ENCODE measurements around the gene PLK5.
"Not testable (repeated sequence)": the region's sequence is repeated elsewhere in the genome, so short reads cannot be mapped to it uniquely, and the experiment has no call there.

Gene PLK5

DNA sequence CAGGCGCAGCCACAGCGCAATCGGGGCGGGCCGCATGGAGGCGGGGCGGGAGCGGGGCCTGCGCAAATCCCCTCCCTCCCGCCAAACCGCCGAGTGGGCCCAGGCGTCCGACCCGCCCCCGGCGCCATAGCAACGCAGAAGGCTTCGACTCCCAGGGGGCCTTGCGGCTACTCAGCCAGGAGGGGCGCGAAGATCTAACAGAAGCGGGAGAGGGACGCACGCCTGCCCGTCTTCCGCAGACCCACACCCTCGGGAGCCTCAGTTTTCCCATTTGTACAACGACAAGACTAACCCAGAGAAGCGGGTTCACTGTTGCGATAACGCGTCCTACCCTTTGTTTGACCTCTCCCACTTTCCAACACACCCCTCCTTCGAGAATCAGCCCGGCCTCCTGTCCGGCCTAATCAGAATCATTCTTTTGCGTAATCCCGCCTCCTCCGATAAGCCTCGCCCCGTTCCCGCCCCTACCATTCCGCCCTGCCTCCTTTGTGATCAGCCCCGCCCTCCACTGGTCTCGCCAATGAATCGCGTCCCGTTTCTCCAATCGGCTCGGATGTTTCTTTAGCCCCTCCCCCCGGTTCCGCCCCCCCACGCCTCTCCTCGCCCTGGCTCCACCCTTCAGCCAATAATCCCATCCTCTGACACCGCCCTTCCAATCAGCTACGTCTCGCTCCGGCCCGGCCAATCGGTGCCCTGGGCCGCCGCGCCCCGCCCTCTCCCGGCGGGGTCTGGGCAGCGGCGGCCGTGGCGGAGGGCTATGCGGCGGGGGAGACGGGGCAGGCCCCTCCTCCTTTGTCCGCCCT is 33.4 kb upstream of the PLK5 start, which contains the start of gene PCSK4:
PCSK4 (minus strand) TSS at position 40 of the 803 bp plus-strand sequence; CDS start at position 36, 4 bp downstream.
- peak; percentile 87 to 100 (median 99) for DNase-seq

DNA sequence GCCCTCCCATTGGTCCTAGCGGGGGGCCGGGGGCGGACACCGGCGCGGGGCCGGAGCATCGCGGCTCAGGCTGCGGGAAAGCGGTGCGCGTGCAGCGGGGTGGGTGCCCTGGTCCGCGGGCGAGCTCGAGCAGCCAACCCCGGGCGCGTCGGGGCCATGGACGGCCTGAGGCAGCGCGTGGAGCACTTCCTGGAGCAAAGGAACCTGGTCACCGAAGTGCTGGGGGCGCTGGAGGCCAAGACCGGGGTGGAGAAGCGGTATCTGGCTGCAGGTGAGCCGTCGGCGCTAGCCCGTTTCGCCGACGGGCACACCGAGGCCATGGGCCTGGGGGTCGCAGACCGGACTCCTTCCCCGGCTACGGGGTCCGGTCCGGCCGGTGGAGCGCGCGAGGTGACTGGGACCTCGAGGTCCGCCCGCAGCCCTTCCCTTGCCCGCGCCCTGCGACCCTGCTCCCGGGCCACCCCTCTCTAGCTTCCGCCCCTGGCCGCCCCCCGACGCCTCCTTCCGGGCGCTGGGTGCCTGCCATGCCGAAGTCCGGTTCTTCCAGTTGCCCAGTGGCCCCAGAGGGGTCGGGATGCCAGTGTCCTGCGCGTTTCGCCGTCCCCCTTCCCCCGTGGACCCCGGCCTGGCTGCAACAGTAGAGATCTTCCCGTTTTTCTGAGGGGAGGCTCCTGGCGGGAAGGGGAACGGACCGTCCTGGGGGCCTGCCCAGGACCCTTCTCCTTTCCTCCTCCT is 32.6 kb upstream of the PLK5 start, which contains the start of gene REEP6:
REEP6 (plus strand) TSS at position 68 of the 735 bp plus-strand sequence; CDS start at position 157, 89 bp downstream.
- DNase-seq = no peak

DNA sequence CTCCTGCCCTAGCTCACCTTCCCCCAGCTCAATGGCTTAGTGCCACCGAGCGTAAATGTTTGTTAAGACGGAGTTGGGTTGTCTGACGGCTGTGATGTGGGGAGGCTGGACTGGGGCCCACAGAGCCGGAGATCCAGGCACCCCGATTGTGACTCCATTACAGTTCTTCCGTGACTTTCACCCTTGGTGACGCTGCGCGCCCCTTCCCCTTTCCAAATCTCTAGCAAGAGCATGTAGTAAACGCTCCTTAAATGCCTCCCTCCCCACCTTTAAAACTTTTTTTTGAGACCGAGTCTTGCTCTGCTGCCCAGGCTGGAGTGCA is 32.1 kb upstream of the PLK5 start:
- DNase-seq = no peak

DNA sequence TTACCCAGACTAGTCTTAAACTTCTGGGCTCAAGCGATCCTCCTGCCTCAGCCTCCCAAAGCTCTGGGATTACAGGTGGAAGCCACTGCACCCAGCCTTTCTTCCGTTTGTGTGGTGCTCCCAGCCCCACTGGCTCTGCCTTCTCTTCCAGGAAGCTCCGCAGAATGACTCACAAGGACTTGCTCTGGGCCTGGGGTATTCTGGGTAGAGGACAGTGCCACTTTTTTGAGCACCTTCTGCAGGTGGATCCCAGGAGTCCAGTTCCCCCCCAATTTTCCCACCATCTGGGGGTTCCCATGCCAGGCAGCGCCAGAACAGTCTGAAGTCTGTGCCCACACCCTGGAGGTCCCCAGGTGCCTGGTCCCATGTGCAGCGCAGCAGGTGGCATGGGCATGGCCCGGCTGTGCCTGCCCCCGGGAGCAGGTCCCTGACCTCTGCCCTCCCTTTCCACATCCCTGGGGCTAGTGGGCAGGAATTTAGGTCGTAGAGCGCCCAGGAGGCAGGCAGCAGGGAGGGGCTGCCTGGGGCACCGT is 31.3 kb upstream of the PLK5 start:
- DNase-seq = no peak

DNA sequence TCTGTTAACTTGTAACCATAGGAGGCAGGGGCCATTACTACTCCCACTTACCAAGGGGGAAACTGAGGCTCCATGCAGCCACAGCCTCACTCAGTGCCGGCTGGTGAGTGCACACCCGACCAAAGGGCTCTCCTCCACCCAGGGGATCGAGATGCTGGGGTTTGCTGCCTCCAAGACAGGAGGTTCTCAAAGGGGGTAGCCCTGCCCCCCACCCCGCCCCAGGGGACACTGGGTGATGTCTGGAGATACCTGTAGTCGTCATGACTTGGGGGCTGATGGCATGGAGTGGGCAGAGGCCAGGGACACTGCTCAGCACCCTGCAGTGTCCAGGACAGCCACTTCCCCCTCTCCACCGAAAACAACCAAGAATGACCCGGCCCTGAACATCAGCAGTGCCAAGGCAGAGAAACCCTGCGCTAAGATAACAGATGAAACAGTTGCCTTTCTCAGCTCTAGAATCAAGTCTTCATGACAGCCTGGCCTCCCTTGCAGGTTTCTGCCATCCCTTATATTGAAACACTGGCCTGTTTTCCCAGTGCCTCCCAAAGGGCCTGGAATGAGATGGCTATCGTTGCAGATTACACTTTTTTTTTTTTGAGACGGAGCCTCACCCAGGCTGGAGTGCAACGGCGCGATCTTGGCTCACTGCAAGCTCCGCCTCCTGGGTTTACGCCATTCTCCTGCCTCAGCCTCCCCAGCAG is 29.6 kb upstream of the PLK5 start:
- DNase-seq = no peak

DNA sequence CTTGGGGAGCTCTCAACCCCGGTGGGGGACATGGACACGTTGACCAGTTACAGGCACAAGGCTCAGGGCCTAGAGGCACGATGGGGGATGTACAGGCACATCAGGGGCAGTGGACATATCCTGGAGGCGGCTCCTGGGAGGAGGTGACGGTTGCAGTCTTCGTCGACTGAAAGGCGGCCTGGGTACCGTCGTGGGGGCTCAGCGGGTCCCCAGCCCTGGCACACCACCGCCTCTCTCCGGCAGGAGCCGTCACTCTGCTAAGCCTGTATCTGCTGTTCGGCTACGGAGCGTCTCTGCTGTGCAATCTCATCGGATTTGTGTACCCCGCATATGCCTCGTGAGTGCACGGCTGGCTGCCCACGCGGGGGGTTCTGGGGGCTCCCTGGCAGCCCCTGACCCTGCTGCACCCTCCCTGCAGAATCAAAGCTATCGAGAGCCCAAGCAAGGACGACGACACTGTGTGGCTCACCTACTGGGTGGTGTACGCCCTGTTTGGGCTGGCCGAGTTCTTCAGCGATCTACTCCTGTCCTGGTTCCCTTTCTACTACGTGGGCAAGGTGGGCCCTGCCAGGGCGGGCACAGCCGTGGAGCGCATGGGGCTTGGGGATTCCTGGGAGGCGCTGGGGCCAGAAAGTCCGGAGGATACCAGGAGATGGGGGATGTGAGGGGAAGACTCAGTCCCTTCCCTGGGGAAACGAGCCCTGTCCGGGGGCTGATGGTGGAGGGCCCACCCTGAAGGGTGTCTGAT is 28.7 kb upstream of the PLK5 start:
- no peak for DNase-seq

DNA sequence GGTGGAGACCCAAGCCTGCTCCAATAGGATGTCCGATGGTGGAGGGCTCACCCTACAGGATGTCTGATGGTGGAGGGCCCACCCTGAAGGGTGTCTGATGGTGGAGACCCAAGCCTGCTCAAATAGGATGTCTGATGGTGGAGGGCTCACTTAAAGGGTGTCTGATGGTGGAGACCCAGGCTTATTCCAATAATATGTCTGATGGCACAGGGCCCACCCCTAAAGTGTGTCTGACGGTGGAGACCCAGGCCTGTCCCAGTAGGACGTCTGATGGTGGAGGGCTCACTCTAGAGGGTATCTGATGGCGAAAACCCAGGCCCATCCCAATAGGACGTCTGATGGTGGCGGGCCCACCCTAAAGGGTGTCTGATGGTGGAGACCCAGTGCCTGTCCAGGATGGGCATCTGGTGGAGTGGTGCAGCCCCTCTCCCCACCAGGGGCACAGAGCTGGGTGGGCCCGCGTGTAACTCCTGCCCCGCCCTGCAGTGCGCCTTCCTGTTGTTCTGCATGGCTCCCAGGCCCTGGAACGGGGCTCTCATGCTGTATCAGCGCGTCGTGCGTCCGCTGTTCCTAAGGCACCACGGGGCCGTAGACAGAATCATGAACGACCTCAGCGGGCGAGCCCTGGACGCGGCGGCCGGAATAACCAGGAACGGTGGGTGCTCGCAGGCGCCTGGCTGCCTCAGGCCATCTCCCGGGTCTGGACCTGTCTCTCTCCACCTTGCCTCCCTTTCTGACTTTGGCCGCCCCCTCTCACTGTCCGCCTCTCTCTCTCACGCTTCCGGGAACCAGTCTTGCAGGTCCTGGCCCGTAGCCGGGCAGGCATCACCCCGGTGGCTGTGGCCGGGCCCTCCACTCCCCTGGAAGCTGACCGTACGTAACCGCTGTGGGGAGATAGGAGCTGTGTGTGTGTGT is 27.8 kb upstream of the PLK5 start:
- DNase-seq = no peak

DNA sequence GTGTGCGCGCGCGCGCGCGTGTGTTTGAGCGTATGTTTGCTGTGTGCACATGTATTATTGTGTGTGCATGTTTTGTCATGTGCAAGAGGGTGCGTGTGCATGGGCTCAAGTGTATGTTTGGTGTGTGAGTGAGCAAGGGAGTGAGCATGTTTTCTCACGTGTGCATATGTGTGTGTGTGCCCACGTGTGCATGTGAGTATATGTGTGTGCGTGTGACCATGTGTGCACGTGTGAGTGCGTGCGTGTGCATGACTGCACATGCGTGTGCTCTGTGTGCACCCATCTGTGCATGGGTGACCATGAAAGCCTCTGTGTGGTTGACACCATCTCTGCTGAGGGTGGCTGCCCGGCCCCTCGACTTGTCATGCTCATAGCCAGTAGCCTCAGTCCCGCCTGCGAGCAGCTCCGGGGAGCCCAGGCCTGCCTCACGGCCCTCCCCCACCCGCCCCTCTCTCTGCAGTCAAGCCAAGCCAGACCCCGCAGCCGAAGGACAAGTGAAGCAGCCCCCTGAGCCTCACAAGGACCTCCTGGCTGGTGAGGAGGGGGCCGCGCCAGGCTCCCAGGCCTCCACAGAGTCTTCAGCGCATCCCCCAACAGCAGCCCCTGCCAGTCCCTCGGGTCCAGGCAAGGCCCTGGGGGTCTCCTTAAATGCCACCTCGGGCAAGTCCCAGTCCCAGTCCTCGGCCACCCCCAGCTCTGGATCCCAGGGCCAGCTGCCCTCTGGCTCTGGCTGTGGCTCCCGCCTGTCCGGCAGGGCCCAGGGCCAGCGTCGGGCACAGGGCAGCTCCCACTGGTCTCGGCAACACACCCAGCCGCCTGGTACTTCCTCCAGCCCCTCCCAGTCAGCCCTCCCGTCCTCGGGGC is 26.9 kb upstream of the PLK5 start:
- DNase-seq = no peak

DNA sequence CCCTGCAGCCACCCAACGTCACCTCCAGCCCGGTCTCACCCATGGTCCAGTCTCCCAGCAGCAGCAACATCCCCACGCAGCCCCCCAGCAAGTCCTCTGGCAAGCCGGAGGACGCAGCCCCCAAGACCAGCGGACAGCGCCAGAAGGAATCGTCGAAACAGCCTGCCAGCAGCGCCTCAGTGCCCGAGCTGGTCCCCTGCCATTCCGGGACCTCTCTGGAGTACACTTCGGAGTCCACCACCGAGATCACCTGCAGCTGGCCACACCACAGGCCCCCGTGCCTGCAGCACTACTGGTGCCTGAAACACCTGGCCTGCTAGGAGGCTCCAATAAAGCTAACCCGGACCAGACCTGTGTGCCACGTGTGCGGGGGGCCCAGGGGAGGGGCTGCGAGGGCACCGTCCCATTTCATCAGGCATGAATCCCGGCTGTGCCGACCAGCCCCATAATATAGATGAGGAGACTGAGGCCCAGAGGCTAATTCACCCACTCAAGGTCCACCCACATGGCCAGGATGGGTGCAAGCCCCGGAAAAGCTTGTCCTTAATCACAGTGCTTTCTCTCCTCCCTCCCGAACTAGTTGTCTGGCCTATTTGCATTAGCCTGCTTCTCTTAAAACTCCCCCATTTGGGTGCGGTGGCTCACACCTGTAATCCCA is 26.2 kb upstream of the PLK5 start:
- no peak for DNase-seq

DNA sequence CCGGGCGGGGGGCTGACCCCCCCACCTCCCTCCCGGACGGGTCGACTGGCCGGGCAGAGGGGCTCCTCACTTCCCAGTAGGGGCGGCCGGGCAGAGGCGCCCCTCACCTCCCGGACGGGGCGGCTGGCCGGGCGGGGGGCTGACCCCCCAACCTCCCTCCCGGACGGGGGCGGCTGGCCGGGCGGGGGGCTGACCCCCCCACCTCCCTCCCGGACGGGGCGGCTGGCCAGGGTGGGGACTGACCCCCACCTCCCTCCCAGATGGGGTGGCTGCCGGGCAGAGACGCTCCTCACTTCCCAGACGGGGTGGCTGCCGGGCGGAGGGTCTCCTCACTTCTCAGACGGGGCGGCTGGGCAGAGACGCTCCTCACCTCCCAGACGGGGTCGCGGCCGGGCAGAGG is 24.6 kb upstream of the PLK5 start:
- not testable (repeated sequence) for DNase-seq

DNA sequence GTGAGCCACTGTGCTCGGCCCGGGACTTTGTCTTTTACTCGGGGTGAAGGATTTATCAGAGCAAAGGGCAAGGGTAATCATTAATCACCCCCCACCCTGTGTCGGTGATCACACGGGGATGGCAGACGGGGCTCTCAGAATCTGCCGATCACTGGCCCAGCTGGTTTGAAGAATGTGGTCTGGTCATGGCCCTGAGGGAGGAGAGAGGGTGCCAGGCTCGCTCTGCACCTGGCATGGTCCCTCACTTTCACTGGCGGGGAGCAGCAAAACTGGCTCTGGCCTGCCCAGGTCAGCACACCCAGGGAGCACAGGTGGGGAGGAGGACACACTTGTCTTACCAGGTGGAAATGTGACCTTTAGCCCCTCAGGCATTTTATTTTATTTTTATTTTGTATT is 22.7 kb upstream of the PLK5 start:
- DNase-seq = no peak

DNA sequence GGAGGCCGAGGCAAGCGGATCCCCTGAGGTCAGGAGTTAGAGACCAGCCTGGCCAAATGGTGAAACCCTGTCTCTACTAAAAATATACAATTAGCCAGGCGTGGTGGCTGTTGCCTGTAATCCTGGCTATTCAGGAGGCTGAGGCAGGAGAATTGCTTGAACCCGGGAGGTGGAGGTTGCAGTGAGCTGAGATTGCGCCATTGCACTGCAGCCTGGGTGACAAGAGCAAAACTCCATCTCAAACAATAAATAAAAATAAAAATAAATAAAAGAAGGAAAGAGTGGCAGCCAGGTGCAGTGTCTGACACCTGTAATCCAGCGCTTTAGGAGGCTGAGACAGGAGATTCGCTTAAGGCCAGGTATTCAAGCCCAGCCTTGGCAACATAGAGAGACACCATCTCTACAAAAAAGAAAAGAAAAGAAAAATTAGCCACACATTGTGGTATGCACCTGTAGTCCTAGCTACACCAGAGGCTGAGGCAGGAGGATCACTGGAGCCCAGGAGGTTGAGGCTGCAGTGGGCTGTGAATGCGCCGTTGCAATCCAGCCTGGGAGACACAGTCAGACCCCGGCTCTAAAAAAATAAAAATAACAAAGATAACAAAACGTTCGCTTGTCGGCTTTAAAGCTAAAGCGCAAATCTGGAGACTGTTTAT is 21.3 kb upstream of the PLK5 start:
- no peak for DNase-seq

DNA sequence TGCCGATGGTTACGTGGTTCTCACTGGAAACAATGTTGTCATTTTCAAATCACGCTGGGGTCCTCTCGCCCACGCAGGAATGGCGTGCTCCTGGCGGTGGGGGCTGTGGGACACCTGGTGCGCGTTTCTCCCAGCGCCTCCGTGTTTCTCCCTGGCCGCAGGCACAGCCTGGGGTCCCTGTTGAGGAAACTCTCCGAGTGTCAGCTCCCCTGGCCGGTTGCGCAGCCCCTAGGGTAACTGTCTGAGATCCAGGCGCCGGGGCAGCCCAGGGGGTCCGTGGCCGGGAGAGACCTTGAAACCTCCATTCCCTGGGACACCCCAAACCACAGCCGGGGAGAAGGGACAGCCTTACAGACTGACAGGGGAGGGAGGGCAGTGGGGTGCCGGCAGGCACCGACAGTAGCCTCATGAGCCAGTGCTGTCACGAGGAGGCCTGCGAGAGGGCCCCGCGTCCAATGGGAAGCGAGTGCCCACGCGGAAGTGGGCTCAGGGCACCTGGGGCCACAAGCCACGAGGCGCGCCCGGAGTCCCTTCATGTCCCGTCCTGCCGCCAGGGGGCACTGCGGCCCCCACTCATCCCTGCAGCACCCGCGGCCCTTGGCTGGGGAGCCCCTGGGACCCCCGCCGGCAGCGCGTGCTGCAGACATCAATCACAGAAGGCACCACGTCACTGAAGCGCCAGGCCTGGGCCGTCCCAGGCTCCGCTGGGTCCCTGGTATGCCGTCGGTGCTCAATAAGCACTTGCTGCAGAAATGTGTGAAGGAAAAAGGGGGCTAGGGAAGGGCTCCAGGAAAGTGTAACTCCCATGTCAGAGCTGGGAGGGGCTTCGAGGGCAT is 20.6 kb upstream of the PLK5 start:
- DNase-seq = peak in 34 of 56 donors; percentile 1 to 79 (median 21)

DNA sequence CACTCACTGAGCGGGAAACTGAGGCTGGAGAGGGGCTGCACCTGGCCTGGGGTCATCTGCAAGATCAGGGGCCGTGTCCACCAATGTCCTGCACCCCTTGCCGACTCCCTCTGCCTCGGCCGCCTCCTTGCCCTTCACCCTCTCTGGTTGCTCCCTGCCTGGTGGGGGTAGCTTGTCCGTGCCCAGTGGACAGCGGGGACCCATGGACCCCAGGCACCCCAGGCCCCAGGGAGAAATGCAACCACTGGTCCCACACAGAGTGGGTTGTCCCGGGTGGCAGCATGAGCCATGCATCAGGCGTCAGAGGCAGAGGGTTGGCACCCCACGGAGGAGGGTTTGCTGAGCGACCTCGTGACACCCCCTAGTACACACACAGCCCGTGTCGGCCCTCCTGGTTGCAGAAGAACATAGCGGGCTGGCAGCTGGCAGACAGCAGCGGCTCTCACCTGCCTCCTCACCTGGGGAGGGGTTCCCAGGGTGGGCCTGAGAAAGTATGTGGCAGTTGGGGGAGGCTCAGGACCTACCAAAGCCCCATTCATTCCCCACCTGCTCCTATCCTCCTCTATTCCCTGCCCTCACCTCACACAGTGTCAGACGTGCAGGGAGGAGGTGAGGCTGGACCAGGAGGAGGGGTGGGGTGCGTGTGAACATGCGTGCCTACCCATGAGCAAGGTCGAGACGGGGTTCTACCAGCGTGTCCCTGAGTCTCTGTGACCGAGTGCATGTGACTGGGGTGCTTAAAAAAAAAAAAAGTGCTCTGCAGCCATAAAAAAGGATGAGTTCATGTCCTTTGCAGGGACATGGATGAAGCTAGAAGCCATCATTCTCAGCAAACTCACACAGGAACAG is 19.7 kb upstream of the PLK5 start:
- no peak for DNase-seq

DNA sequence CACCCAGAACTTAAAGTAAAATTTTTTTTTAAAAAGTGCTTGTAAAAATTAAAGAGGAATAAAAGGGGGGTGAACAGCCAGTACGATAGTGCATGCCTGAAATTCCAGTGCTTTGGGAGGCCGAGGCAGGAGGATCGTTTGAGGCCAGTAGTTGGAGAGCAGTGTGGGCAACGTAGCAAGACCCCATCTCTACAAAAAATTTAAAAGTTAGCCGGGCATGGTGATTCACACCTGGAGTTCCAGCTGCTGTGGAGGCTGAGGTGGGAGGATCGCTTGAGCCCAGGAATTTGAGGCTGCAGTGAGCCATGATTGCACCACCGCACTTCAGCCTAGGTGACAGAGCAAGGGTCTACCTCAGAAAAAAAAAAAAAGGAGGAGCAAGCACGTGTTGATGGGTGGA is 18.9 kb upstream of the PLK5 start:
- no peak for DNase-seq
